PC-3 (cell line): Measurements from ENCODE around the gene DCAF15.

ENCODE experiments used
- EZH2 ChIP-seq: fragments of 300-600 bp; sonication (generic); IDR thresholded peaks from one replicate; pipeline ENCODE4 v1.6.1; 2017; ENCODE audit warnings: antibody characterized with exemption, mild to moderate bottlenecking, low read length; ENCODE audit not compliant: unreplicated experiment
- EZH2phosphoT487 ChIP-seq: fragments of 300-600 bp; sonication (generic); IDR thresholded peaks from 2 replicates; pipeline ENCODE4 v1.6.1; 2018; ENCODE audit warnings: mild to moderate bottlenecking, antibody characterized with exemption, low read length, borderline replicate concordance
- TF ChIP-seq, protein P1 (sequence below): fragments of 300-600 bp; sonication (generic); conservative IDR thresholded peaks from 2 replicates; pipeline ENCODE4 v1.5.1; 2017; ENCODE audit warnings: antibody characterized with exemption, low read depth, mild to moderate bottlenecking, low read length

DNA sequence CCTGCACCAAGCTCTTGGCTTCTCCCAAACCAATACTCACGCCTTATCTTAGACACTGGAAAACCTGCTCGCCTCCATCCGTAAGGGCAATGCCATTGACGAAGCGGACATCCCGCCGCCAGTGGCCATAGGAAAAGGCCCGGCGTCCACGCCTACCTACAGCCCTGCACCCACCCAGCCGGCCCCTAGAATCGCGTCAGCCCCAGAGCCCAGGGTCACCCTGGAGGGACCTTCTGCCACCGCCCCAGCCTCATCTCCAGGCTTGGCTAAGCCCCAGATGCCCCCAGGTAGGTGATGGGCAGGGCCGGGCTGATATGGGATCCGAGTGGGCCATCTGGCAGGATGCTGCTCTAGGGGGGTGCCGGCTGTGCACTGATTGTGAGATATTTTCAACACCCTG lies 39.0 kb upstream of the DCAF15 start:
- TF ChIP-seq, protein P1, sequence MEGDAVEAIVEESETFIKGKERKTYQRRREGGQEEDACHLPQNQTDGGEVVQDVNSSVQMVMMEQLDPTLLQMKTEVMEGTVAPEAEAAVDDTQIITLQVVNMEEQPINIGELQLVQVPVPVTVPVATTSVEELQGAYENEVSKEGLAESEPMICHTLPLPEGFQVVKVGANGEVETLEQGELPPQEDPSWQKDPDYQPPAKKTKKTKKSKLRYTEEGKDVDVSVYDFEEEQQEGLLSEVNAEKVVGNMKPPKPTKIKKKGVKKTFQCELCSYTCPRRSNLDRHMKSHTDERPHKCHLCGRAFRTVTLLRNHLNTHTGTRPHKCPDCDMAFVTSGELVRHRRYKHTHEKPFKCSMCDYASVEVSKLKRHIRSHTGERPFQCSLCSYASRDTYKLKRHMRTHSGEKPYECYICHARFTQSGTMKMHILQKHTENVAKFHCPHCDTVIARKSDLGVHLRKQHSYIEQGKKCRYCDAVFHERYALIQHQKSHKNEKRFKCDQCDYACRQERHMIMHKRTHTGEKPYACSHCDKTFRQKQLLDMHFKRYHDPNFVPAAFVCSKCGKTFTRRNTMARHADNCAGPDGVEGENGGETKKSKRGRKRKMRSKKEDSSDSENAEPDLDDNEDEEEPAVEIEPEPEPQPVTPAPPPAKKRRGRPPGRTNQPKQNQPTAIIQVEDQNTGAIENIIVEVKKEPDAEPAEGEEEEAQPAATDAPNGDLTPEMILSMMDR: no peak
- TF ChIP-seq EZH2phosphoT487 (no peak), EZH2 (no peak)
